Epithelial cell of prostate (primary cell): ENCODE results near the gene CYP2A6.
"Not testable (repeated sequence)": the region's sequence is repeated elsewhere in the genome, so short reads cannot be mapped to it uniquely, and the experiment has no call there.

Experiments used
- DNase-seq: peaks from one replicate; pipeline ENCODE4 v3.0.0-alpha.2; 2011; ENCODE audit warnings: low read depth, low spot score
- H3K27ac ChIP-seq: fragments of 450-650 bp; 2 replicates; pipeline ENCODE4 v1.5.1; 2017; ENCODE audit warnings: mild to moderate bottlenecking

CYP2A6 gene

DNA sequence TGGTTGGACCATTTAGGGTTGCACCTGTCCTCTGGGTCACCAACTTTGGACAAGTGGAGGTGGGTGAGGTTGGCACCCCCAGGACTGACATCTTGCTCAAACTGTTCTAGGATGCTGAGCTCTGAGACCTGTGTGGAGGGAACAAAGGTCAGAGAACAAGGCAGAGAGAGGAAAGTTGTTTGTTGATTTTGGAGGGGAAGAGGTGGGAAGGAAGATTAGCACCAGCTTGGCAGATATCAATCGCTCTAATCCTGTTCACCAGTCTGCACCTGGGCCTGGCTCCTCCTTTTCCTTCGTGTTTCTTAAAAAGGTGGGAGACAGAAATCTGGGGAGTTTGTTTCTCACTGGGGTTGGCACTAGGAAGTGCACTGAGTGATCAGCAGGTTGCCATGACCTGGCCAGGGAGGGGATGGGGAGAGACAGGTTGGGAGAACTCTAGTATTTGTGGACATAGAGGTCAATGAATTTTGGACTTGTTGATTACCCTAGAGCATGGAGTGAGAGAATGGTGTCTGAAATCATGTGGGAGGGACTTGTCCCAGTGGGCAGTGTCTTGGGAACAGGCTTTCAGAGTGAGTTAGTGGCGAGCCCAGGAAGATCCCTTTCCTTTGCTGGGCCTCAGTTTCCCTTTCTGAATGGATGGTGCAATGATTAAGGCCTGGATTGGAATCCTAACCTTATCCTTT is 2.4 kb upstream of the CYP2A6 start:
- DNase-seq, H3K27ac ChIP-seq: not testable (repeated sequence)

DNA sequence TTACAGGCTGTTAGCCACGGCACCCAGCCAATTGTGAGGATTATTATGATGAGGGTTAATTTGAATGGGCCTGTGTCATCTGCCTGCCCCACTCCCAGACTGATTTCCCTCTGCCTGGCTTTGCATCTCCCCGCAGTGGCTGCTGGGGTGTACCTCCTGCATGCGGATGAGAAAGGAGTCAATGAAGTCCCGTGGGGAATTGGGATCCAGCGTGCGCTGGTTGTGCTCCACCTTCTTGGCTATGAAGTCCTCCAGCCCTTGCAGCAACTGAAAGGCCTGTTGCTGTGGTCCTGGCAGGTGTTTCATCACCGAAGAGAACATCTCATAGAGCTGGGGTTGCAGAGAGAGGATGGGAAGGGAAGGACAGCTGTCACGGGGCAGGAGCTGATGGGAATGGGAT is 3.5 kb downstream of the CYP2A6 start:
- DNase-seq, H3K27ac ChIP-seq: not testable (repeated sequence)

DNA sequence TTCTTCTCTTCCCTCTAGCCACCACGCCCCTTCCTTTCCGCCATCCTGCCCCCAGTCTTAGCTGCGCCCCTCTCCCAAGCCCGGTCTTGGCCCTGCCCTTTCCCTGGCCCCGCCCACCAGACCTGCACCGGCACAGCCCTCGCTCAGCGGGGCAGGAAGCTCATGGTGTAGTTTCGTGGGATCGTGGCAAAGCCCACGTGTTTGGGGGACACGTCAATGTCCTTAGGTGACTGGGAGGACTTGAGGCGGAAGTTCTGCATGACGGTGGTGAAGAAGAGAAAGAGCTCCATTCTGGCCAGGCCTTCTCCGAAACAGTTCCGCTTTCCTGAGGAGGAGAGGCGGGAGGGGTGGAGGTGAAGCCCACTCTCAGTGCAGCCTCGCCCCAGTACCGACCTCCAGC is 6.6 kb downstream of the CYP2A6 start:
- not testable (repeated sequence) for DNase-seq, H3K27ac ChIP-seq

DNA sequence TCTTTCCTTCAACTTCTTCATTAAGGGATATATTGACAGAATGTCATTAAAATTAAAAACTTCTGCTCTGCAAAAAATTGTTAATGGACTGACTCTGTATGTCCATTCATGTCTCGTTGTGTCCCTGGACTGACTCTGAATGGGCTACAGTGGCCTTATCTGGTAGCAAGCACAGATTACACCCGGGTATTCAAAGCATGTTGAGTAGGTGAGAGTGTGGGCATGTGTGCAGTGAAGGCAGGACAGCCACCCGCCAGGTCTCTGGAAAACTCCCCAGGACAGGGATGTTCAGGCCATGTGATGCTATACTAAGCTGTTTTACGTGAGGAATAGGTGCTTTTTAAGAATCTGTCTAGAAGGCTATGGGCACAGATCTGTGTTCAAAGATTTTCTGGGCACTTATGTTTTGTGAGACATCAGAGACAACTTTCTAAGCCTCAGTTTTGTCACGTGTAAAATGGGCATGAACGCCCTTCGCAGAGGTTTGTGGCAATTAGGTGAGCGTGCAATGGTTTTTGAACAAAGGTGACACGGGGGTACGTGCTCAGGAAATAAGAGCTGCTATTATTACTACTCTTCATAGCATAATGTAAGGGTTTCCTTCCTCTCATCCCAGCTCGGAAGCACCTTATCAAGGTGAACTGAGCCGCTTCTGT is 7.1 kb downstream of the CYP2A6 start:
- H3K27ac ChIP-seq = not testable (repeated sequence)

DNA sequence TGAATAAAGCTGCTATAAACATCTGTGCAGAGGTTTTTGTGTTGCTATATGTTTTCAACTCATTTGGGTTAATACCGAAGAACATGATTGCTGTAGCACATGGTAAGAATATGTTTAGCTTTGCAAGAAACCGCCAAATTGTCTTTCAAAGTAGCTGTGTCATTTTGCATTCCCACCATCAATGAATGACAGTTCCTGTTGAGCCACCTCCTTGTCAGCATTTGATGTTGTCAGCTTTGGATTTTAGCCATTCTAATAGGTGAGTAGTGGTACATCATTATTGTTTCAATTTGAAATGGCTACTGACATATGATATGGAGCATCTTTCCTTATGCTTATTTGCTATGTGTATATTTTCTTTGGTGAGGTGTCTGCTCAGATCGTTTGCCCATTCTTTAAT is 8.2 kb downstream of the CYP2A6 start:
- DNase-seq, H3K27ac ChIP-seq: not testable (repeated sequence)

More for the DNA sequence above, 7.1 kb downstream of the CYP2A6 start:
- DNase-seq = not testable (repeated sequence)

DNA sequence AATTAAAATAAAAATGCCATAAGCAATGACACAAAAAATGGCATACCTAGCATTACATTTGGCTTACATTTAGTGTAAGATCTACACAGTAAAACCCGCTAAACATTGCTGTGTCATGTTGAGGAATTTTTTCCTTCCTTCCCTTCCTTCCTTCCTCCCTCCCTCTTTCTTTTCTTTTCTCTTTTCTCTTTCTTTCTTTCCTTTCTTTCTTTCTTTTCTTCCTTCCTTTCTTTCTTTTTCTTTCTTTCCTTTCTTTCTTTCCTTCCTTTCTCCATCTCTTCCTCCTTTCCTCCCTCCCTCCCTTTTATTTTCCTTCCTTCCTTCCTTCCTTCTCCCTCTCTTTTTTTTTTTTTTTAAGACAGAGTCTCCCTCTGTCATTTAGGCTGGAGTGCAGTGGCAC is 11.8 kb downstream of the CYP2A6 start:
- H3K27ac ChIP-seq, DNase-seq: not testable (repeated sequence)

DNA sequence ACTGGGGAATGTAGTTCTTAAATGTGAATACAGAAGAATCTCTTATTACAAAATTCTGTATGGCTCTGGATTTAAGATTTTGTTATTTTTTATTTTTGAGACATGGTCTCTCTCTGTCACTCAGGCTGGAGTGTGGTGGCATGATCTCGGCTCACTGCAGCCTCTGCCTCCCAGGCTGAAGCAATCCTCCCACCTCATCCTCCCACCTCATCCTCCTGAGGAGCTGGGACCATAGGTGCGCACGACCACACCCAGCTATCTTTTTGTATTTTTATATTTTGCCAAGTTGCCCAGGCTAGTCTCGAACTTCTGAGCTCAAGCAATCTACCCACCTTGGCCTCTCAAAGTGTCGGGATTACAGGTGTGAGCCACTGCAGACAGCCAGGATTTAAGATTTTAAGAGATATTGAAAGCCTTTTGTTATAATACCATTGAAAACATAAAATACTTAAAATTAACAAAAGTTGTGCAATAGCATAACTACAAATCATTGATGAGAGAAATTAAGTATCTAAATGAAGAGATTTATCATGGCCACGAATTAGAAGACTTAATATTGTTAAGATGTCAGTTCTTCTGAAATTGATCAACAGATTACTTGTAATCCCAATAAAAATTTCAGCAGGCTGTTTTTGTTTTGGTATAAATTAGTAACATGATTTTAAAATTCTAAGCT is 13.4 kb downstream of the CYP2A6 start:
- DNase-seq = no peak
- H3K27ac ChIP-seq = no peak overlapping the region

DNA sequence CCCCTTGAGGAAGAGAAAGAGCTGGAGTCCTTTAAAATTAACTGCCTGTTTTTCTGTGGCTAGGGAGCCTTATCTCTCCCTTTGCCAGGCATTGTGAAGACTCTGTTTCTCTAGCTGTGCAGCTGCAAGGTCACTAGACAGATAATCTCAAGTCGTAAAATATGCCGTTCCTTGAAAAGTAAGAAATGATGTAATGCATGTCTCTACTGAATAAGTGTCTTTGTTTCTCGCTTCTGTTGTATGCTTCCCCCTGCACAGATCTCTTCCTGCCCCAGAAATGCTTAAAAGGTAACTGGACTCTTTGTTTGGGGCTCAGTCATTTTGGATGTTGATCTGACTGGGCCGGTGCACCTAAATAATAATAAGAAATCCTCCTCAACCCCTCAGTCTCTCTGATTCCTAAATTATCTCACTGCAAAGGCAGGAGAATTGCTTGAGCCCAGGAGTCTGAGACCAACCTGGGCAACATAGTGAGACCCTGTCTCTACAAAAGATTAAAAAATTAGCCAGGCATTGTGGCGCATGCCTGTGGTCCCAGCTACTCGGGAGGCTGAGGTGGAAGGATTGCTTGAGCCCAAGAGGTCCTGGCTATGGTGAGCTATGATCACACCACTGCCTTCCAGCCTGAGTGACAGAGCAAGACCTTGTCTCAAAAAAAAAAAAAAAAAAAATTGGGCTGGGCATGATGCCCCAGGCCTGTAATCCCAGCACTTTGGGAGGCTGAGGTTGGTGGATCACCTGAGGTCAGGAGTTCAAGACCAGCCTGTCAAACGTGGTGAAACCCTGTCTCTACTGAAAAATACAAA is 16.3 kb downstream of the CYP2A6 start:
- not testable (repeated sequence) for H3K27ac ChIP-seq, DNase-seq

DNA sequence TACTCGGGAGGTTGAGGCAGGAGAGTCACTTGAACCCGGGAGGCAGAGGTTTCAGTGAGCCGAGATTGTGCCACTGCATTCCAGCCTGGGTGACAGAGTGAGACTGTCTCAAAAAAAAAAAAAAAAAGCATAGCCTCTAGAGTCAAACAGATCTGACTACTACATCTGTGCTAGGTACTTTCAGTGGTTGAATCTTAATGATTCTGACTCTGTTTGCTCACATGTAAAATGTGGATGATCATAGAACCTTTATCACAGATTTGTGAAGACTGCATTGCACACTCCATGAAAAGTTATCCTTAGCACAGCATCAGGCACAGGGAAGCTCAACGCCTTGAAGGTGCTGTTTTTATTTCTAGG is 17.8 kb downstream of the CYP2A6 start:
- H3K27ac ChIP-seq = peak overlapping the region; percentile 26
- not testable (repeated sequence) for DNase-seq

DNA sequence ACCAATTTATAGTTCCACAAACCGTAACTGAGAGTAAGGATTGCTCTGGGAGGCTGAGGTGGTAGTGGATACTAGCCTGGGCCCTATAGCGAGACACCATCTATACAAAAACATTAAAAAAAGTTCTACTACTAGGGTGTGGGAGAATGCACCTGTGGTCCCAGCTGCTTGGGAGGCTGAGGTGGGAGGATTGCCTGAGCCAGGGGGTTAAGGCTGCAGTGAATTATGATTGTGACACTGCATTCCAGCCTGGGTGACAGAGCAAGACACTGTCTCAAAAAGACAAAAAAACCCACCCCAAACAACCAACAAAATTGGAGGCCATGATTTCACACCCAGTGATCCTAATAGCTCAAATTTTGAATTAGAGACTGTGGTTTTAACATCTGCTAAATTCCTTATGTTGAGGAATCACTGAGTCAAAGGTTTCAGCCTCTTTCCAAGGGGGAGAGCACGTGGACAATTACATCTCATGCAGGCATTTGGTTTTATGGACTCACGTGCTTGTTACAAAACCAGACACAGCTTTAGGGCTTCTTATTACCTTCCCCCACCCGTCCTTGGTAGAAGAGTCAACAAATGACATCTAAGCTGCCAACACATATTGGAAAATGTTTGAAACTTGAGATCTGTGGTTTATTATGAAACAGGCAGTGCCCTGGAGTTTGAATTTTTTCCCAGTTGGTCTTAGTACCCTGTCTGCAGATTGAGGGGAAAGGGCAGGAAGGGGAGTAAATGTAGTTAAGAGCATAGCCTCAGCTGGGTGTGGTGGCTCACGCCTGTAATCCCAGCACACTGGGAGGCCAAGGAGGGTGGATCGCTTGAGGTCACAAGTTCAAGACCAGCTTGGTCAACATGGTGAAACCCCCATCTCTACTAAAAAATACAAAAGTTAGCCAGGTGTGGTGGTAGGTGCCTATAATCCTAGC is 18.5 kb downstream of the CYP2A6 start:
- peak overlapping the region; percentile 26 for H3K27ac ChIP-seq
- peak; percentile 70 for DNase-seq

DNA sequence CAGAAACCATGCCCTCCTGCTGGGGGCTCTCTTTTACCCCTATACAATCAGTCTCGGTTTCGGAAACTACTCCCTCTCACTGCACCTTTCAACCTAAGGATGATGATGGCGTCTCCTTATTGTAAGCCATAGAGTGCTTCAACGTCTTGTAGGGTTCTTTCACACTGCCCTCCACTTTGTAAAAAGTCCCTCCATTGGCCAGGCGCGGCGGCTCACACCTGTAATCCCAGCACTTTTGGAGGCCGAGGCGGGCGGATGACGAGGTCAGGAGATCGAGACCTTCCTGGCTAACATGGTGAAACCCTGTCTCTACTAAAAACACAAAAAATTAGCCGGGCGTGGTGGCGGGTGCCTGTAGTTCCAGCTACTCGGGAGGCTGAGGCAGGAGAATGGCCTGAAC is 19.5 kb downstream of the CYP2A6 start:
- not testable (repeated sequence) for H3K27ac ChIP-seq, DNase-seq

DNA sequence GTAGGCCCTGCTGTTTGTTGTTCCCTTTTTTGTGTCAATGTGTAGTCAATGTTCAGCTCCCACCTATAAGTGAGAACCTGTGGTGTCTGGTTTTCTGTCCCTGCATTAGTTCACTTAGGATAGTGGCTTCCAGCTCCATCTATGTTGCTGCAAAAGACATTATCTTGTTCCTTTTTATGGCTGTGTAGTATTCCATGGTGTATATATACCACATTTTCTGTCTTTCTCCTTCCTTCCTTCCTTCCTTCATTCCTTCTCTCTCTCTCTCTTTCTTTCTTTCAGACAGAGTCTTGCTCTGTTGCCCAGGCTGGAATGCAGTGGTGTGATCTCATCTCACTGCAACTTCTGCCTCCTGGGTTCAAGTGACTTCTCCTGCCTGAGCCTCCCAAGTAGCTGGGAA is 21.0 kb downstream of the CYP2A6 start:
- no peak for DNase-seq
- no peak overlapping the region for H3K27ac ChIP-seq

DNA sequence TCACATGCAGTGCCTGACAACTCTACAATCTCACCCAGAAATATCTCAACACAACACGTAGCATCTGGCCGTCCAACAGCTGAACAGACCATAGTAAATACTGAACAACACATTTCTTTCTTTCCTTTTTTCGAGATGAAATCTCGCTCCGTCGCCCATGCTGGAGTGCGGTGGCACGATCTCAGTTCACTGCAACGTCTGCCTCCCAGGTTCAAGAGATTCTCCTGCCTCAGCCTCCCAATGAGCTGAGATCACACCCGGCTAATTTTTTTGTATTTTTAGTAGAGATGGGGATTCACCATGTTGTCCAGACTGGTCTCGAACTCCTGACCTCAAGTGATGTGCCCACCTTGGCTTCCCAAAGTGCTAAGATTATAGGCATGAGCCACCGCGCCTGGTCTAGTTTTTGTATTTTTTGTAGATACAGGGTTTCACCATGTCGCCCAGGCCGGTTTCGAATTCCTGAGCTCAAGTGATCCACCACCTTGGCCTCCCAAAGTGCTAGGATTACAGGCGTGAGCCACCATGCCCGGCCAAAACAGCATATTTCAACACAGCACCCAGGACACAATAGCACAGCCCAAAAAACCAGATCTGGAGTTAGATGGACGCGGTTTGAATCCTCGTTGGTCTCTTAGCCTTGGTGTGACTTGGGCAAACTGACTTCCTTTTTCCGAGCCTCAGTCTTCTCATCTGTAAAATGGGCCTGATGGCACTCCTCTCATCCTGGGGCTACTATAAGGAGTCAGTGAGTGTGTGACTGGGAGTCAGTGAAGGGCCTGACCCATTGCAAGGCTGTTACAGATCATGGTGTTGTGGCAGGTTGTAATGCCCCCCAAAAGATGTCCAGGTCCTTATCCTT is 22.6 kb downstream of the CYP2A6 start:
- no peak overlapping the region for H3K27ac ChIP-seq
- no peak for DNase-seq

DNA sequence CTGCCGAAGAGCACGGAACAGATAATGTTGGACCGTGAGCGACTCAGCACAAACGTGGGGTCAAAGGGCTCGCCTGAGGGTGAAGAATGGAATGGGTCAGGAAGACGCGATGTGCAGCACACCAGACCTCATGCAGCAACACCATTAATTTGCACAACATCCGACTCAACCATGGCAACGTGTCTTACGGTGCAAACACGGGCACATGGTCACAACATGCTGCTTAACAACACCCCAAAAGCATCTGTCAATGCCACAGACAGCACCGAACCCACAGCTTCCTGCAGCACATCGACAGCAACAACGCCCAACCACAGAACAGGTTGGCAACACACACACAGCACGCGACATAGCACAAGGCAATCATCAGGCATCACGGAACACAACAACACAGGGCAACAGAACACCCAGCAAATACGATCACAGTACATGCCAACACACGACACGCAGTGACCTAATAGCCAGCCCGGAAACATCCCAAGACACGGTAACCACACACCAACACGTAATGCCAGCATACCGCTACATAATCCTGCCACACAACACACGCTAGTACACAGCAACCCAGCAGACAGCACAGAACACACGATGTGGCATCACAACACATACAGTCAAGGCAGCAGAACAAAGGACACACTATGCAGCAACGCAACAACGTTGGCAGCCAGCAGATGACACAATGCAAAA is 23.4 kb downstream of the CYP2A6 start:
- not testable (repeated sequence) for H3K27ac ChIP-seq, DNase-seq

DNA sequence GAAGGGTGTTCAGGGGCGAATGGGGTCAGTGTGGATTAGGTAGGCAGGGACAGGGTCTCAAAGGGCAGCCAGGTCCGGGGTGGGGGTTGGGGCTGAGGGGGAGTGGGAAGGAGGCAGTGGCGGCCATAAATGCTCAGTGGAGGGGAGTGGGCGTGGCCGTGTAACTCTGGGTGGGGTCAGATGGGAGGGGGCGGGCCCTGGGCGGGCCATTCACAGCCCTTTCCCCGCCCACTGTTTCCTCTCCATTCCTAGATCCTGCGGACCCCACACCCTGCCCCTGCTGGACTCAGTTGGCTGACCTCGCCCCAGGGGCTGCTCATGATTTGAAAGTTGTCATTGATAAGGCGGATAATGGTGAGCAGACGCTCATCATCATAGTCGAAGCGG is 23.9 kb downstream of the CYP2A6 start:
- H3K27ac ChIP-seq, DNase-seq: not testable (repeated sequence)

DNA sequence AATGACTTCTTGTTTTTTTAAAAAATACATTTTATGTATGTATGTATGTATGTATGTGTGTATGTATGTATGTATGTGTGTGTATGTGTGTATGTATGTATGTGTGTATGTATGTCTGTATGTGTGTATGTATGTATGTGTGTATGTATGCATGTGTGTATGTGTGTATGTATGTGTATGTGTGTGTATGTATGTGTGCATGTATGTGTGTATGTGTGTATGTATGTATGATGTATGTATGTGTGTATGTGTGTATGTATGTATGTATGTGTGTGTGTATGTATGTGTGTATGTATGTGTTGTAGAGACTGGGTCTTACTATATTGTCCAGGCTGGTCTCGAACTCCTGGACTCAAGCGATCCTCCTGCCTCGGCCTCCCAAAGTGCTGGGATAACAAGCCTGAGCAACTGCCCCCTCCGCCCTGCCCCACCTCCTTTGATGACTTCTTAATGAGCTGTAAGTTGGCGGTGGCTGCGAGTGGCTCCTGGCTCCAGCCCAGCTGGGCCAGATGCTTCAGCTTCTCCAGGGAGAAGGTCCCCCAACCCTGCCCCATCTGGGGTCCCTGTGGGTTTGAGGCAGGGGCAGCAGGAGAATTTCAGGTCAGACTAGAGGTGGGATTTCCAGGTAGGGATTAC is 24.7 kb downstream of the CYP2A6 start:
- not testable (repeated sequence) for H3K27ac ChIP-seq, DNase-seq

DNA sequence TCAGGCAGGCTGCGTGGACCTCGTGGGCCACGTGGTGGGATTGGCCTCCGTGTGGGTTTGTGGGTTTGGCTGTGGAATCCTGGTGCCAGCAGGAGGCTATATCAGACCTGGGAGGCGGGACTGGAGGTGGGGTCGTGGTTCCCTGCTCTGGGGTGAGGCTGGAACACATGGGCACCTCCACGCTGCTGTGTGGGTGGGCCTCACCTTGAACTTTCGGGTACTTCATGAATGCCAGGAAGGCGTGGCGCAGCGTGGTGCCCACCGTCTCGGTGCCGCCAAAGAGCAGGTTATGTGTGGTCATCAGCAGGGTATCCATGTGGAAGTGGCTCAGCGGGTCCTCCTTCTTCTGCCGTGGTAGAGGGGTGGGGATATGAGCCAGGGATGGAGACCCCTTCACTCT is 25.3 kb downstream of the CYP2A6 start:
- H3K27ac ChIP-seq, DNase-seq: not testable (repeated sequence)
